Activated T-helper 17 cell treated with anti-CD3 and anti-CD28 coated beads, Interleukin-2, amount 50 U/mL, for 72 hours (primary cell): ENCODE data around the gene IFNA5. TPM values are rescaled to one million over a fixed set of nuclear protein-coding genes. Genes with fewer than 3 reads are reported as not detected.

Source experiments
- ATAC-seq: fragments of 150-1000 bp; cut with Tn5 transposase; replicated peaks from 2 replicates; pipeline ENCODE4 v1.10.0; 2021; ENCODE audit warnings: mild to moderate bottlenecking, moderate library complexity
- H3K27ac Mint-ChIP-seq: one replicate; pipeline ENCODE4 v1.8.0; 2022; ENCODE audit warnings: mixed read lengths
- H3K27me3 Mint-ChIP-seq: one replicate; pipeline ENCODE4 v1.8.0; 2022; ENCODE audit warnings: mixed read lengths
- H3K36me3 Mint-ChIP-seq: one replicate; pipeline ENCODE4 v1.8.0; 2022; ENCODE audit warnings: low read depth, mild to moderate bottlenecking, mixed read lengths
- H3K4me1 Mint-ChIP-seq: one replicate; pipeline ENCODE4 v1.8.0; 2022; ENCODE audit warnings: mixed read lengths
- H3K4me3 Mint-ChIP-seq: one replicate; pipeline ENCODE4 v1.8.0; 2022; ENCODE audit warnings: mild to moderate bottlenecking, mixed read lengths
- H3K9me3 Mint-ChIP-seq: one replicate; pipeline ENCODE4 v1.8.0; 2022; ENCODE audit warnings: mixed read lengths
- total RNA-seq, 2 donors: library from RNA; stranded (reverse); gene quantifications; one replicate each; pipeline ENCODE4 v1.2.3, GENCODE V29; 2022

IFNA5 gene
- not detected for total RNA-seq

DNA sequence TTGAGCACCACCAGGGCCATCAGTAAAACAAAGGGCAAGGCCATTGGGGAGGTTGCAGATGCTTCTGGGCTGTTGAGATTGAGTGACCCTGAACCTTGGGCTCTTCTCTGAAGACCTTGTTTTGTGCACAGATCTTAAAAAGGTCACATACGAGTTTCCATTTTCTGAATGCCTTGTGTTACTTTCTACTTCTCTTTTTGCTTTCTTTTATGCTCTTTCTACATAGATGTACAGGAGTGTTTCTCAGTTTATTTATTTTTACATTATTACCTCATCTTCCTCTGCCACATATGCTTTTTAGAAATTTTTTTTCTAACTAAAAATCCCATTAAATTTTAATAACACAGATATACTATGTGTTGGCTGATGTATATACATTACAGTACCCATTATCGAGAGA lies at the start of gene IFNA5:
IFNA5 (minus strand) TSS at position 101 of the 400 bp plus-strand sequence; CDS start at position 44, 57 bp downstream.
- H3K4me3 Mint-ChIP-seq = no peak within 1 kb of the TSS

GRCh38 chr9:21350787-21351186 lies 45.7 kb upstream of the IFNA5 start, which contains the start of gene IFNA6:
TSS of gene IFNA6 (minus strand) at chr9:21350887. CDS start at chr9:21350887, 0 bp downstream.
- H3K36me3 Mint-ChIP-seq = no peaks in the 10 kb centered on the region
- no peak for ATAC-seq
- no peak within 1 kb of the TSS for H3K4me3 Mint-ChIP-seq
- H3K27ac Mint-ChIP-seq = no peak within 1 kb of the TSS
- H3K9me3 Mint-ChIP-seq = peaks cover 5% of the 10 kb centered on the region
- H3K4me1 Mint-ChIP-seq = no peaks in the 10 kb centered on the region
- H3K27me3 Mint-ChIP-seq = peaks cover 34% of the 10 kb centered on the region

More for the DNA sequence above, at the start of gene IFNA5:
- no peak for ATAC-seq
- no peaks in the 10 kb centered on the region for H3K36me3 Mint-ChIP-seq
- peaks cover 46% of the 10 kb centered on the region for H3K27me3 Mint-ChIP-seq
- H3K27ac Mint-ChIP-seq = no peak within 1 kb of the TSS
- no peaks in the 10 kb centered on the region for H3K9me3 Mint-ChIP-seq
- H3K4me1 Mint-ChIP-seq = no peaks in the 10 kb centered on the region

DNA sequence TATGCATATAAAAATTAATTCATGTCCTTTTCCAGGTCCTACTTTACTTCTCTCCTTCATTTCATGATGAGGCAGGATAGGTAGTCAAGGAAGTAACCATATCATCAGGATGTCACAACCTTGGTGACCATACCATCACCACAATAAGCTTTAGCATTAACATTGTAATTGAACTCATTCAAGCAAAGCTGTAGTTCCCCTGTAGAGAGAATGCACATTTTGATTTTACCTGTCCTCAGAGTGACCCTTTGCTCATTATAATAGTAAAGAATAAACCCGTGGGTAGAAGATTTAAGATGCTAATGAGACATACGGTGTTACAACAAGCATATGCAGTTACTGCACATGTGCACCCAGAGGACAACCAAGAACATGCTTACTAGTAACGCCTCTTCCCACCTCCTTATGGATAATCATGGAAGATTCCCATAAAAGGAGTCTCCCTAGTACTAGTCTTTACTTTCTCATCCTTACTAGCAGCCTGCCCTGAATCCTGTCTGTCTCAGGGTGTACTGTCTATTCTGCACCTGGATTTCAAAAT lies 43.4 kb upstream of the IFNA5 start:
- no peaks in the 10 kb centered on the region for H3K36me3 Mint-ChIP-seq
- H3K4me1 Mint-ChIP-seq = no peaks in the 10 kb centered on the region
- ATAC-seq = no peak
- no peak overlapping the region for H3K4me3 Mint-ChIP-seq
- no peaks in the 10 kb centered on the region for H3K9me3 Mint-ChIP-seq
- H3K27ac Mint-ChIP-seq = no peak overlapping the region
- H3K27me3 Mint-ChIP-seq = peaks cover 36% of the 10 kb centered on the region

GRCh38 chr9:21340735-21341134 lies 35.6 kb upstream of the IFNA5 start:
- ATAC-seq = no peak
- peaks cover 40% of the 10 kb centered on the region for H3K27me3 Mint-ChIP-seq

DNA sequence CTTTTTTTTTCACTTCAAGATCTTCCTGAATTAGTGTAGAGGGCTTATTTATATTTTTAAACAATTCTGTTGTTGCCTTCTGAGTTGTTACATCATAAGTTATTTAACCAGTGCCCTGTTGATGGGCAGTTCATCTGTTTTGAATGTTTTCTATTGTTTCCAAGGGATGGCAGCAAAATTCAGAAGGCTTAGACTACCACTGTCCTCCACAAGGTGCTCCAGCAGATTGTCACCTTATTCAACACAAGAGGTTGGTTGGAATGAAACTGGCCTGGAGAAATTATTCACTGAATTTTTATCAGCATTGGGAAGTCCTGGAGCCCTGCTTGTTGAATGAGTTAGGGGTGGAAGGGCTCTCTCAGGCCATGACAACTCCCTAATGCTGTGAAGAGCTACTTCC lies 31.3 kb upstream of the IFNA5 start:
- peak overlapping the region; percentile 97 for H3K4me3 Mint-ChIP-seq
- ATAC-seq = no peak

More at GRCh38 chr9:21340735-21341134, 35.6 kb upstream of the IFNA5 start:
- no peaks in the 10 kb centered on the region for H3K9me3 Mint-ChIP-seq
- peaks cover 6% of the 10 kb centered on the region for H3K4me1 Mint-ChIP-seq
- H3K27ac Mint-ChIP-seq = no peak overlapping the region
- H3K36me3 Mint-ChIP-seq = no peaks in the 10 kb centered on the region
- no peak overlapping the region for H3K4me3 Mint-ChIP-seq

DNA sequence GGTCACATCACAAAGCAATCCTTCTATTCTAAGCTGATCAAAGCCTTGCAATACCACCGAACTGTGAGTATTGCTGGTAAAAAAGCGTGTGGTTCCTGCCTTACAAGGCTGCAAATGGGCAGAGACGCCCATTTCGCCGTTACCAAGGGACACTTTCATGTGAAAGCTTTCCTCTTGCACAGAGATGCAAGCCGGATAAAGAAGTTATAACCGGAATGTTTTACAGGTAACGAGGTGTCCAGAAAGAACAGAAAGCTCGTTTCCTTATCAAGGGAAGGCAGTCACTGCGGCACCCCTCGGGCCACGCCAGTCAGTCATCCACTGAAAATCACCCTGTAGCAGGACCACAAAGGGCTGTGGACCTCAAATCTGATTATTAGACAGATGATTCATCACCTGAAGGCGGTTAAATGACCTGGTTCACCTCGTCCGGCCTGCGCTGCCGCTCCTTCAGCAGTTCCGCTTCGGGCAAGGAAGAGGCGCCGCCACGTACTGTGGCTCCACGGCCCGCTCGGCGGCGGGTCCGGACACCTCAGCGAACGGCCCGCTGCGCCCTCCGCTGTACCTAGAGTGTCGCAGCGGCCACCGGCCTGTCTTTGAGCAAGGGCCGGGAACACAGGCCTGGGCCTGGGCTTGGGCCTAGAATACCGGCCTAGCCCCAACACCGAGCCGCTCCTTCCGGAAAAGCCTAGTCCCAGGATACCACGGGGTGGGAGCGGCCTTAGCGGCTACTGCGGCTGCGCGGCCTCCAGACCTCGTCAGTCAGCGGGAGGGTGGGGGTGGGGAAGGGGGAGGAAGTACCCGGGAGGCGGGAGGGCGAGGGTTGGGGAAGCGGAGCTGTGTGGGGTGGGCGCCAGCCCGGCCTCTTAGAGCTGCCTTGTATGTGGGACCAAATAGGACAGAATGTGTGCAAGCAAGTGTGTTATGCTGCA lies 29.9 kb upstream of the IFNA5 start, which contains the start of gene KLHL9:
KLHL9 (minus strand) TSS at position 704 of the 932 bp plus-strand sequence; CDS start at position 159, 545 bp downstream.
- H3K27ac Mint-ChIP-seq = peak within 1 kb of the TSS; percentile 94
- peaks cover 4% of the 10 kb centered on the region for H3K27me3 Mint-ChIP-seq
- H3K36me3 Mint-ChIP-seq = peaks cover 49% of the 10 kb centered on the region
- no peaks in the 10 kb centered on the region for H3K9me3 Mint-ChIP-seq
- H3K4me1 Mint-ChIP-seq = peaks cover 34% of the 10 kb centered on the region
- ATAC-seq = peak; percentile 91
- H3K4me3 Mint-ChIP-seq = peak within 1 kb of the TSS; percentile 97

More for the DNA sequence above, 31.3 kb upstream of the IFNA5 start:
- peaks cover 10% of the 10 kb centered on the region for H3K27me3 Mint-ChIP-seq
- peaks cover 35% of the 10 kb centered on the region for H3K36me3 Mint-ChIP-seq
- peak overlapping the region; percentile 94 for H3K27ac Mint-ChIP-seq
- H3K4me1 Mint-ChIP-seq = peaks cover 24% of the 10 kb centered on the region
- H3K9me3 Mint-ChIP-seq = no peaks in the 10 kb centered on the region

GRCh38 chr9:21333226-21333625 lies 28.1 kb upstream of the IFNA5 start:
- H3K9me3 Mint-ChIP-seq = no peaks in the 10 kb centered on the region
- H3K4me1 Mint-ChIP-seq = peaks cover 34% of the 10 kb centered on the region
- H3K27me3 Mint-ChIP-seq = peaks cover 3% of the 10 kb centered on the region
- H3K36me3 Mint-ChIP-seq = peaks cover 58% of the 10 kb centered on the region
- ATAC-seq = no peak
- peak overlapping the region; percentile 16 for H3K27ac Mint-ChIP-seq
- H3K4me3 Mint-ChIP-seq = peak overlapping the region; percentile 97

DNA sequence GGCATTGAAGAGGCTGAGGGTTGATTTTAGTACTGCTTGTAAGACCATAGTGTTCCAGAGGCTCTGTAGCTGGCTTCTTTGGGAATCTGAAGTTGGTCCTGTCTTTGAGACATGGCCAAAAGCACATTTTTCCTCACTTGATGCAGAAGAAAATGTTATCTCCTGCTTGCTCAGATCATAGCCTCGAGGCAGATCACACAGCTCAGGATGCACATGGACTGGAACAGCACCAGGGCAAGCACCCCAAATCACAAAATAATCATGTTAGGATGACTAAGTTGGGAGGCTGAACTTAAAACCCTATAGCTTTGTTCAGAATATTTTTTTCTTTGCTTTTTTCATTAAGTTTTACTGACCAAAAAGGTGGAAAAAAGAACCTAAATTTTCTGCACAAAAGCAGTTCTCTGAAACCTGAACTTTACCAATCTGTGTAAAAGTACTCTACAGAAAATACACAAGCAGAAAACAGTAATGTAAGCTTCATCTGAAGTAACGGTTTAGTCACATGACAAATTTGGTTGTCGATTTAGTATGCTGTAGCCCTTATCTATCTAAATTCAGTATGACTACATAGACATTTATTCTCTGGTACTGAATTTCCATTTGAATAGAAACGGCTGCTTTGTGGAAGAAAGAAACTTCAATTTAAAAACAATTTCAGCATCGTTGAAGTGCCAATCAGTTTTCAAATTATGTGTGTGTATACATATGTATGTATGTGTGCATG lies 26.7 kb upstream of the IFNA5 start:
- ATAC-seq = no peak
- no peaks in the 10 kb centered on the region for H3K9me3 Mint-ChIP-seq
- H3K27me3 Mint-ChIP-seq = no peaks in the 10 kb centered on the region
- peaks cover 40% of the 10 kb centered on the region for H3K4me1 Mint-ChIP-seq
- H3K27ac Mint-ChIP-seq = no peak overlapping the region
- H3K4me3 Mint-ChIP-seq = peak overlapping the region; percentile 97
- peaks cover 67% of the 10 kb centered on the region for H3K36me3 Mint-ChIP-seq

GRCh38 chr9:21326526-21327139 lies 21.5 kb upstream of the IFNA5 start:
- Mint-ChIP-seq H3K4me3 (peak overlapping the region; percentile 34), H3K9me3 (no peaks in the 10 kb centered on the region), H3K27ac (peak overlapping the region; percentile 73), H3K4me1 (peaks cover 26% of the 10 kb centered on the region), H3K27me3 (no peaks in the 10 kb centered on the region), H3K36me3 (peaks cover 81% of the 10 kb centered on the region)
- peak; percentile 80 for ATAC-seq

- peaks cover 15% of the 10 kb centered on the region for H3K4me1 Mint-ChIP-seq
- ATAC-seq = no peak
- peak overlapping the region; percentile 16 for H3K27ac Mint-ChIP-seq
- H3K27me3 Mint-ChIP-seq = no peaks in the 10 kb centered on the region
- no peaks in the 10 kb centered on the region for H3K9me3 Mint-ChIP-seq
- peaks cover 69% of the 10 kb centered on the region for H3K36me3 Mint-ChIP-seq
- H3K4me3 Mint-ChIP-seq = no peak overlapping the region
These were observed 18.9 kb upstream of the IFNA5 start for GRCh38 chr9:21324047-21324446.

- Mint-ChIP-seq H3K36me3 (peaks cover 66% of the 10 kb centered on the region), H3K27ac (peak overlapping the region; percentile 68)
These were observed 17.9 kb upstream of the IFNA5 start for GRCh38 chr9:21322911-21323461.

GRCh38 chr9:21320465-21320864 lies 15.4 kb upstream of the IFNA5 start:
- no peak for ATAC-seq
- Mint-ChIP-seq H3K4me1 (peaks cover 5% of the 10 kb centered on the region), H3K27me3 (no peaks in the 10 kb centered on the region), H3K9me3 (no peaks in the 10 kb centered on the region), H3K27ac (no peak overlapping the region), H3K4me3 (no peak overlapping the region), H3K36me3 (peaks cover 47% of the 10 kb centered on the region)

More at GRCh38 chr9:21322911-21323461, 17.9 kb upstream of the IFNA5 start:
- no peak for ATAC-seq
- Mint-ChIP-seq H3K27me3 (no peaks in the 10 kb centered on the region), H3K4me1 (peaks cover 19% of the 10 kb centered on the region), H3K9me3 (no peaks in the 10 kb centered on the region), H3K4me3 (no peak overlapping the region)

DNA sequence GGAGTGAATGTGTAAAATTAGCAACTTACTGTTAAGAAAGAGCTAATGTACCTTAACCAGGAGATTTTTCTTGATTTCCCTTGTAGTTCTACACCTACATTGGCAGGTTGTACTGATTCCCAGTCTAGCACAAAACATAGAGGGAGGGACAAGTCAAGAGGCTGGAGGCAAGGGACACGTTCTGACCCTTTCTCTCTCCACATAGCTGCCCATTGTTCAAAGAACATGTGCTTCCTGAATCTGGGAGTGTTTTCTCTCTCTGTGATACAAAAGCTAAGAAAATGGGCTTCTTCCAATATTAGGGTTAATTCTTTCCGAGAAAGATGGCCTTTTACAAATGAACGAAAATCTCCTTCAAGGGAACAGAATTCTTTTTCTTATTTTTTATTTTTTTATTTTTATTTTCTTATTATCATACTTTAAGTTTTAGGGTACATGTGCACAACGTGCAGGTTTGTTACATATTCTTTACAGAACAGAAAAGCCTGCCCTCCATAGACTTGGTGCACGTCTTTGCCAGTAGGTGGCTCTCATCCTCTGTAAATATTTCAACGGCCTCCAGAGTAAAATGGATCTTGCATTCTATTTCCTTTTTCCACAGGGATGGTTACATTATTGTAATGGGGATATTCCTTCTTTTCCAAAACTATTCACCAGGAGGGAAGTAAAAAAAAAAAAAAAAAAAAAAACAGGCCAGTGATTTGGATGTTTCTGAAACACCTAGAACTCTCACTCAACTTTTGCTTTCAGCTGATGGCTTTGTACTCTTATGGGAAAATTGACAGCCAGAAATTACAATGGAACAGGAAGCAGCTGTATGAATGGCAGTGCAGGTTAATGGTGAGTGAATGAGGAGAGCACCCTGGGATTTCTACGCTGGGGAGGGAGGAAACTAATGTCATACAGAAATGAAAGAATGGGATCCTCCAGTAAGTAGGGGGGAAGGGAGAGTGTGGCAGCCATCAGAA lies 13.1 kb upstream of the IFNA5 start:
- Mint-ChIP-seq H3K27ac (no peak overlapping the region), H3K36me3 (peaks cover 25% of the 10 kb centered on the region), H3K27me3 (no peaks in the 10 kb centered on the region), H3K4me1 (peaks cover 4% of the 10 kb centered on the region), H3K9me3 (no peaks in the 10 kb centered on the region), H3K4me3 (no peak overlapping the region)
- peak; percentile 63 for ATAC-seq
